Mesendoderm (in vitro differentiated cells): ENCODE measurements around the gene PLEKHM1.

Experiments used
- DNase-seq: peaks from one replicate; pipeline ENCODE4 v3.0.0; 2013
- H2AK5ac ChIP-seq: 2 replicates; pipeline ENCODE4 v1.6.1; 2013; ENCODE audit warnings: low read length, inconsistent platforms
- H2BK120ac ChIP-seq: 2 replicates; pipeline ENCODE4 v1.6.1; 2013; ENCODE audit warnings: low read depth, mild to moderate bottlenecking, low read length, moderate library complexity, mixed read lengths
- H2BK15ac ChIP-seq: replicated peaks from 2 replicates; pipeline ENCODE4 v1.6.1; 2013; ENCODE audit warnings: low read depth, mild to moderate bottlenecking, moderate library complexity
- H2BK5ac ChIP-seq: 2 replicates; pipeline ENCODE4 v1.6.1; 2013; ENCODE audit warnings: low read length, inconsistent platforms
- H3K18ac ChIP-seq: 2 replicates; pipeline ENCODE4 v1.6.1; 2013; ENCODE audit warnings: mild to moderate bottlenecking, low read length, mixed read lengths
- H3K23ac ChIP-seq: one replicate; pipeline ENCODE4 v1.6.1; 2013; ENCODE audit warnings: low read length
- H3K27ac ChIP-seq: 2 replicates; pipeline ENCODE4 v1.5.1; 2013; ENCODE audit warnings: low read depth, mild to moderate bottlenecking, inconsistent platforms, low read length, moderate library complexity
- H3K27me3 ChIP-seq: 2 replicates; pipeline ENCODE4 v1.6.1; 2013; ENCODE audit warnings: low read length, control low read depth, mild to moderate bottlenecking, inconsistent platforms; ENCODE audit not compliant: insufficient read depth, poor library complexity
- H3K36me3 ChIP-seq: 2 replicates; pipeline ENCODE4 v1.6.1; 2013; ENCODE audit warnings: low read length, inconsistent platforms; ENCODE audit not compliant: control insufficient read depth, insufficient read depth
- H3K4ac ChIP-seq: one replicate; pipeline ENCODE4 v1.6.1; 2013; ENCODE audit warnings: low read depth, mild to moderate bottlenecking, low read length, moderate library complexity
- H3K4me1 ChIP-seq: 2 replicates; pipeline ENCODE4 v1.6.1; 2013; ENCODE audit warnings: low read depth, low read length, inconsistent platforms; ENCODE audit not compliant: control insufficient read depth
- H3K4me2 ChIP-seq: 2 replicates; pipeline ENCODE4 v1.6.1; 2013; ENCODE audit warnings: low read length
- H3K4me3 ChIP-seq: 2 replicates; pipeline ENCODE4 v1.5.1; 2013; ENCODE audit warnings: mild to moderate bottlenecking, low read length
- H3K56ac ChIP-seq: one replicate; pipeline ENCODE4 v1.6.1; 2013; ENCODE audit warnings: low read length
- H3K79me1 ChIP-seq: 2 replicates; pipeline ENCODE4 v1.6.1; 2013; ENCODE audit warnings: low read length, inconsistent platforms
- H3K79me2 ChIP-seq: 2 replicates; pipeline ENCODE4 v1.6.1; 2013; ENCODE audit warnings: mild to moderate bottlenecking, low read length; ENCODE audit not compliant: control insufficient read depth, insufficient read depth
- H3K9ac ChIP-seq: 2 replicates; pipeline ENCODE4 v1.6.1; 2013; ENCODE audit warnings: low read length, inconsistent platforms
- H4K5ac ChIP-seq: one replicate; pipeline ENCODE4 v1.6.1; 2013; ENCODE audit warnings: low read length
- H4K8ac ChIP-seq: one replicate; pipeline ENCODE4 v1.6.1; 2013; ENCODE audit warnings: low read depth, mild to moderate bottlenecking, control low read depth, low read length, moderate library complexity
- WGBS: extraction: QIAGEN DNeasy Blood & Tissue Kit; methylation state at CpG from one replicate; pipeline ENCODE4 v1.1.7; 2013; ENCODE audit warnings: low lambda C conversion rate, missing lambda C conversion rate; ENCODE audit not compliant: insufficient coverage; ENCODE audit errors: extremely low coverage; 5-methylcytosine and 5-hydroxymethylcytosine counted together

The PLEKHM1 gene

GRCh38 chr17:45428050-45428617 lies 62.4 kb downstream of the PLEKHM1 start:
- no peak overlapping the region for H3K4ac ChIP-seq
- no peaks in the 10 kb centered on the region for H3K4me1 ChIP-seq
- no peak overlapping the region for H3K9ac ChIP-seq
- peak; percentile 76 for DNase-seq
- no peak overlapping the region for H3K56ac ChIP-seq
- H3K4me2 ChIP-seq: no peak overlapping the region
- H3K27ac ChIP-seq: no peak overlapping the region
- H3K23ac ChIP-seq: no peak overlapping the region
- H2AK5ac ChIP-seq: no peak overlapping the region
- no peak overlapping the region for H3K18ac ChIP-seq
- H2BK15ac ChIP-seq: no peak overlapping the region
- H3K79me2 ChIP-seq: no peaks in the 10 kb centered on the region
- H3K79me1 ChIP-seq: no peaks in the 10 kb centered on the region
- H4K5ac ChIP-seq: no peak overlapping the region
- H3K36me3 ChIP-seq: no peaks in the 10 kb centered on the region
- H4K8ac ChIP-seq: no peak overlapping the region
- H2BK5ac ChIP-seq: no peak overlapping the region
- peaks cover 25% of the 10 kb centered on the region for H3K27me3 ChIP-seq
- no CpG with 5 or more reads among the region's 26 CpGs for WGBS
- no peak overlapping the region for H3K4me3 ChIP-seq
- no peak overlapping the region for H2BK120ac ChIP-seq

DNA sequence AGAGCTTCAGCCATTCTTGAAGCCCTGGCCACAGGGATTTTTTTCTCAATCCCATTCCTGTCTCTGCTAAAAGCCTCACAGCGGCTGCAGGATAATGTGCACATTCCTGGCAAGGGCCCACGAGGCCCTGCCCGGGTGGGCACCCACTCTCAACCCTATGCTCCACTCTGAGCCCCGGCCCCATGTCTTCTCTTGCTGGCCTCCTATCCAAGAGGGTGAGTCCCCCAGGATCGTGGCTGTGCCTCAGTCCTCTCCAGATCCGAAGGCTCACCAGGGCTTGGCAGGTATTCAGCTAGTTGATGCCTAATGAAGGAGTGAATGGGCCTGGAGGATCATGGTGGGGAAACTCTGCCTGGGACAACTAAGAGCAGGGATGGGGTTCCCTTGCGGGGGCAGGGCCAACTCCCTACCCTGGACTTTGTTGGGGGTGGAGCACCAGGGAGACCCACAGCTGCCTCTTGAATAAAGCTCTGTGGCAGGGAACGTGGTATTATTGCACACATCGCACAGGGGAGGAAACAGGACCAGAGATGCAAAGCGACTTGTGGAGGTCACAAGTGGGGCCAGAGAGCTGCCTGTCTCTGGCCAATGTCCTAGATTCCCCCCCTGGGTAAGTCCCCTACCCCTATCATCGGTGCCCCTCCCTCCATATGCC lies 63.2 kb downstream of the PLEKHM1 start:
- Histone ChIP-seq H4K5ac (no peak overlapping the region), H3K36me3 (no peaks in the 10 kb centered on the region), H3K9ac (no peak overlapping the region), H3K27me3 (peaks cover 25% of the 10 kb centered on the region), H3K4ac (no peak overlapping the region), H2BK120ac (no peak overlapping the region), H3K4me3 (no peak overlapping the region), H2BK5ac (no peak overlapping the region), H3K56ac (no peak overlapping the region), H2BK15ac (no peak overlapping the region), H3K4me2 (no peak overlapping the region), H3K18ac (no peak overlapping the region), H3K79me2 (no peaks in the 10 kb centered on the region), H3K23ac (no peak overlapping the region), H3K27ac (no peak overlapping the region), H3K4me1 (no peaks in the 10 kb centered on the region), H2AK5ac (no peak overlapping the region), H4K8ac (no peak overlapping the region), H3K79me1 (no peaks in the 10 kb centered on the region)
- DNase-seq: no peak
- WGBS: no CpG with 5 or more reads among the region's 11 CpGs

GRCh38 chr17:45426561-45426960 lies 64.0 kb downstream of the PLEKHM1 start:
- Histone ChIP-seq H4K8ac (no peak overlapping the region), H3K18ac (no peak overlapping the region), H2BK15ac (no peak overlapping the region), H3K9ac (no peak overlapping the region), H3K79me1 (no peaks in the 10 kb centered on the region), H4K5ac (no peak overlapping the region), H3K4ac (no peak overlapping the region), H2BK5ac (no peak overlapping the region), H3K23ac (no peak overlapping the region), H3K79me2 (no peaks in the 10 kb centered on the region), H3K4me1 (no peaks in the 10 kb centered on the region), H3K4me2 (no peak overlapping the region), H2AK5ac (no peak overlapping the region), H2BK120ac (no peak overlapping the region), H3K56ac (no peak overlapping the region), H3K4me3 (no peak overlapping the region), H3K27me3 (peaks cover 25% of the 10 kb centered on the region), H3K27ac (no peak overlapping the region), H3K36me3 (no peaks in the 10 kb centered on the region)
- DNase-seq: no peak
- WGBS: no CpG with 5 or more reads among the region's 7 CpGs

DNA sequence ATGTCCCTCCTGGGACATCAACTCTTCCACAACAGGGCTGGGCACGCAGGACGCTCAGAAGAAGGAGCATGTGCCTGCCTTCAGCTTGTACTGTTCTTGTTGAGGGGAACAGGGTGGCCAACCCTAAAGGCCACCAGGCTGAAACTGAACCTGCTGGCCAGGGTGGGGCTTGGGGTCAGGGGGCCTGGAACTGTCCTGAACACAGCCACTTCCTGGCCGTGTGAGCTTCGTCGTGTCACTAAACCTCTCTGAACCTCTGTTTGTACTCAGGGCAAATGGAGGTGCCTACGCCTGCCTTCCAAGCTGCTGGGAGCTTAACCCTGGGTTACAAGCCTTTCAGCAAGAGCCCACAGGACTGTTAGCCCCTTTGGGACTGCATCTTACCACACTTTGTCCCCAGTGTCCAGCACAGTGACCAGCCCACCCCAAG lies 64.5 kb downstream of the PLEKHM1 start:
- Histone ChIP-seq H2AK5ac (no peak overlapping the region), H3K27ac (no peak overlapping the region), H2BK15ac (no peak overlapping the region), H3K56ac (peak overlapping the region; percentile 5), H3K18ac (no peak overlapping the region), H3K79me1 (no peaks in the 10 kb centered on the region), H3K79me2 (no peaks in the 10 kb centered on the region), H4K5ac (no peak overlapping the region), H3K27me3 (peaks cover 23% of the 10 kb centered on the region), H3K9ac (no peak overlapping the region), H3K4me1 (no peaks in the 10 kb centered on the region), H3K4ac (no peak overlapping the region), H2BK120ac (no peak overlapping the region), H4K8ac (no peak overlapping the region), H3K23ac (peak overlapping the region; percentile 57), H3K4me2 (no peak overlapping the region), H3K36me3 (no peaks in the 10 kb centered on the region), H3K4me3 (no peak overlapping the region), H2BK5ac (no peak overlapping the region)
- no CpG with 5 or more reads among the region's 6 CpGs for WGBS
- DNase-seq: no peak

DNA sequence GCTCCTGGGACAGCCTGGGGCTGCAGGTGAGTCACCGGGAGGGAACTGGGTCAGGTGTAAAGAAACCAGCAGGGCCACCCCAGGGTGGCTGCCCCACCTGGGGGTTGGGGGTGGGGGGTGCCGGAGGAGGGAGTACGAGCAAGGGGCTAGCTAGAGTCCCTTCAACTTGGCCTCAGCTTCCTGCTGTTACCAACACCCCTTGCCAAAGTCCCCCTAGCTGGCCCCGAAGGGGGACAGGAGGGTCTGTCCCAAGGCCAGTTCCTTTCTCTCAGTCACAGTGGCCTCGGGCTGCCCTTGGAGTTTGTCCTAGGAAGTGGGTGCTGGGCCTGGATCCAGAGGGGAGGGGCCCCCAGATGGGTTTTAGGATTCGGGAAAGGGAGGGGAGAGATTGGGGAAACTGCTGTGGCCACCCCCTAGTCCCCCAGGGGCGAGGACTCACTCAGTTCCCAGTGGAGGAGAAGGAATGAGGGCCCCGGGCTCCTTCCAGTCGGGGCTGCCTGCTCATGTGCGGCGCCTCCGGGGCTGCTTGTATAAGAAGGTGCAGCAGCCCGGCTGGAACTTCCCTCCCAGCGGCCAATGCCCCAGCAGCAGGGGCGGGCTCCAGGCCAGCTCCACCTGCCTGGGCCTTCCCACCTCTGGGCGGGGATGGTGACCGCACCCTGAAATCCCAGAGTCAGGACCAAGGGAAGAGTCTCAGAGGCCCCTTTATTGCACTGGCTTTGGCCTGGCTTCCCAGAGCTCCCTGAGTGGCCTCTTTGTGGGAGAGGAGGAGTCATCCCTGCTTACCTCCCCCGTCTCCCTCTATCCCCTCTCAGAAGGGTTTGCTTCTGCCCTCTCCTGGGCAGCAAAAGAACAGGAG lies 65.2 kb downstream of the PLEKHM1 start:
- Histone ChIP-seq H3K9ac (peak overlapping the region; percentile 68), H3K36me3 (no peaks in the 10 kb centered on the region), H4K5ac (no peak overlapping the region), H3K4me1 (no peaks in the 10 kb centered on the region), H3K4ac (peak overlapping the region; percentile 48), H2AK5ac (no peak overlapping the region), H2BK5ac (no peak overlapping the region), H3K79me2 (no peaks in the 10 kb centered on the region), H3K18ac (peak overlapping the region; percentile 34), H3K56ac (peak overlapping the region; percentile 76), H2BK120ac (no peak overlapping the region), H3K4me2 (peak overlapping the region; percentile 36), H2BK15ac (no peak overlapping the region), H3K27me3 (peaks cover 18% of the 10 kb centered on the region), H4K8ac (no peak overlapping the region), H3K27ac (no peak overlapping the region), H3K4me3 (no peak overlapping the region), H3K23ac (no peak overlapping the region), H3K79me1 (no peaks in the 10 kb centered on the region)
- DNase-seq: peak; percentile 98
- WGBS: no CpG with 5 or more reads among the region's 18 CpGs
